ENCODE measurements around the gene EFTUD2. TPM values are rescaled to one million over a fixed set of nuclear protein-coding genes. Genes with fewer than 3 reads are reported as not detected.

EFTUD2 gene
- polyA plus RNA-seq, 3 donors = 82.9 to 144 (median 104) TPM

DNA sequence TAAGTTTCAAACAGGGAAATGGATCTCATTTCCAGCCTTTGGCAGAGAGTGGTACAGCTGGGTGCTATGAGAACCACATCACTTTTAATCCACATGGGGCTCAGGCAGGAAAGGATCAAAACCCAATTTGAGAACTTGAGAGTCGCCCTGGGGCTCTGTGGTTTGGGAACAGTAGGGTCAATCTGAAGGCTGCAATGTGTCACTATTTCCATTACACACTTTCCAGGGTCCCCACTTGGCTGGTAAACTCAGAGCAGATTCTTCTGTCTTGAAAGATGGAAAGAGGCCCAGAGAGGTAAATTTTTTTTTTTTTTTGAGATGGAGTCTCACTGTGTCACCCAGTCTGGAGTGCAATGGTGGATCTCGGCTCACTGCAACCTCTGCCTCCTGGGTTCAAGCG is 58.3 kb downstream of the EFTUD2 start:
- Histone ChIP-seq H3K36me3 (replicated peaks in 1 of 2; ENCODE audit: control insufficient read depth in 1 of 2, insufficient read depth in 2 of 2, low read length in 2 of 2) (no peaks in the 10 kb centered on the region), H3K4me1 (ENCODE audit: control insufficient read depth in 1 of 2, insufficient read depth in 2 of 2, low read length in 2 of 2) (no peaks in the 10 kb centered on the region), H3K27ac (ENCODE audit: low read depth in 1 of 2, low read length in 2 of 2) (no peak overlapping the region), H2AFZ (ENCODE audit: insufficient read depth, low read depth, low read length, poor library complexity, severe bottlenecking) (no peak overlapping the region), H3K9me3 (replicated peaks in 1 of 2; ENCODE audit: control insufficient read depth in 1 of 2, insufficient read depth in 1 of 2, low read length in 2 of 2) (no peaks in the 10 kb centered on the region), H3K9ac (ENCODE audit: insufficient read depth, low read length, poor library complexity, severe bottlenecking) (no peak overlapping the region), H3K79me2 (ENCODE audit: insufficient read depth, low read length) (no peaks in the 10 kb centered on the region), H3K27me3 (ENCODE audit: control insufficient read depth in 2 of 2, insufficient read depth in 2 of 2, low read length in 2 of 2) (peaks cover 0 to 1% of the 10 kb centered on the region in 2 donors), H3K4me3 (replicated peaks in 1 of 3; ENCODE audit: low read depth in 2 of 3, low read length in 3 of 3) (no peak overlapping the region), H4K20me1 (ENCODE audit: insufficient read depth, low read length) (no peaks in the 10 kb centered on the region), H3K4me2 (replicated peaks; ENCODE audit: extremely low read depth, low read length, poor library complexity, severe bottlenecking) (no peak overlapping the region)
- Mint-ChIP-seq H3K4me3 (no peak overlapping the region), H3K36me3 (no peaks in the 10 kb centered on the region), H3K4me1 (no peaks in the 10 kb centered on the region), H3K9me3 (peaks cover 0 to 1% (median 0%) of the 10 kb centered on the region in 7 donors), H3K27me3 (ENCODE audit: low read depth in 3 of 3) (peaks cover 15 to 31% (median 21%) of the 10 kb centered on the region in 3 donors), H3K27ac (no peak overlapping the region)
- DNase-seq = no peak
- 100% methylated on average over 2 of the region's 3 CpGs for WGBS (ENCODE audit: insufficient coverage)
- intact Hi-C loops (cut with micrococcal nuclease) = no loop called here
- TF ChIP-seq, protein P1, sequence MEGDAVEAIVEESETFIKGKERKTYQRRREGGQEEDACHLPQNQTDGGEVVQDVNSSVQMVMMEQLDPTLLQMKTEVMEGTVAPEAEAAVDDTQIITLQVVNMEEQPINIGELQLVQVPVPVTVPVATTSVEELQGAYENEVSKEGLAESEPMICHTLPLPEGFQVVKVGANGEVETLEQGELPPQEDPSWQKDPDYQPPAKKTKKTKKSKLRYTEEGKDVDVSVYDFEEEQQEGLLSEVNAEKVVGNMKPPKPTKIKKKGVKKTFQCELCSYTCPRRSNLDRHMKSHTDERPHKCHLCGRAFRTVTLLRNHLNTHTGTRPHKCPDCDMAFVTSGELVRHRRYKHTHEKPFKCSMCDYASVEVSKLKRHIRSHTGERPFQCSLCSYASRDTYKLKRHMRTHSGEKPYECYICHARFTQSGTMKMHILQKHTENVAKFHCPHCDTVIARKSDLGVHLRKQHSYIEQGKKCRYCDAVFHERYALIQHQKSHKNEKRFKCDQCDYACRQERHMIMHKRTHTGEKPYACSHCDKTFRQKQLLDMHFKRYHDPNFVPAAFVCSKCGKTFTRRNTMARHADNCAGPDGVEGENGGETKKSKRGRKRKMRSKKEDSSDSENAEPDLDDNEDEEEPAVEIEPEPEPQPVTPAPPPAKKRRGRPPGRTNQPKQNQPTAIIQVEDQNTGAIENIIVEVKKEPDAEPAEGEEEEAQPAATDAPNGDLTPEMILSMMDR (IDR thresholded peaks at IDR 0.05) = no peak

DNA sequence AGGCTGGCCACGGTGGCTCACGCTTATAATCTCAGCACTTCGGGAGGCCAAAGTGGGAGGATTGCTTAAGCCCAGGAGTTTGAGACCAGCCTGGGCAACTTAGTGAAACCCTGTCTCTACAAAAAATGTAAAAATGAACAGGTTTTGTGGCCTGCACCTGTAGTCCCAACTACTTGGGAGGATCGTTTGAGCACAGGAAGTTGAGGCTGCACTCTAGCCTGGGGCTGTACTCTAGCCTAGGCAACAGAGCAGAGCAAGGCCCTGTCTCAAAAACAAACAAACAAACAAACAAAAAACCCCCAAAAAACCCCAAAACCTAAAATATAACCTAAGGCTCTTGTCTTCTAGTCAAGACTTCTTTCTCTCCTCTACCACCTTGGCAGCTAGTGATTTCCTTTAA is 59.0 kb downstream of the EFTUD2 start:
- no peaks in the 10 kb centered on the region for H3K36me3 ChIP-seq (replicated peaks in 1 of 2; ENCODE audit: control insufficient read depth in 1 of 2, insufficient read depth in 2 of 2, low read length in 2 of 2)
- H3K79me2 ChIP-seq (ENCODE audit: insufficient read depth, low read length) = no peaks in the 10 kb centered on the region
- intact Hi-C loops (cut with micrococcal nuclease) = no loop called here
- H4K20me1 ChIP-seq (ENCODE audit: insufficient read depth, low read length) = no peaks in the 10 kb centered on the region
- H3K4me2 ChIP-seq (replicated peaks; ENCODE audit: extremely low read depth, low read length, poor library complexity, severe bottlenecking) = no peak overlapping the region
- TF ChIP-seq, protein P1 (IDR thresholded peaks at IDR 0.05) = no peak
- H3K27me3 ChIP-seq (ENCODE audit: control insufficient read depth in 2 of 2, insufficient read depth in 2 of 2, low read length in 2 of 2) = peaks cover 0 to 2% of the 10 kb centered on the region in 2 donors
- H3K9ac ChIP-seq (ENCODE audit: insufficient read depth, low read length, poor library complexity, severe bottlenecking) = no peak overlapping the region
- H3K4me1 ChIP-seq (ENCODE audit: control insufficient read depth in 1 of 2, insufficient read depth in 2 of 2, low read length in 2 of 2) = no peaks in the 10 kb centered on the region
- H3K27me3 Mint-ChIP-seq (ENCODE audit: low read depth in 3 of 3) = peaks cover 18 to 35% (median 23%) of the 10 kb centered on the region in 3 donors
- 73% methylated on average over 4 of the region's 4 CpGs for WGBS (ENCODE audit: insufficient coverage)
- H3K9me3 Mint-ChIP-seq = peaks cover 0 to 2% (median 0%) of the 10 kb centered on the region in 7 donors
- H3K4me3 ChIP-seq (replicated peaks in 1 of 3; ENCODE audit: low read depth in 2 of 3, low read length in 3 of 3) = no peak overlapping the region
- H3K4me3 Mint-ChIP-seq = no peak overlapping the region
- no peaks in the 10 kb centered on the region for H3K36me3 Mint-ChIP-seq
- H2AFZ ChIP-seq (ENCODE audit: insufficient read depth, low read depth, low read length, poor library complexity, severe bottlenecking) = no peak overlapping the region
- no peaks in the 10 kb centered on the region for H3K9me3 ChIP-seq (replicated peaks in 1 of 2; ENCODE audit: control insufficient read depth in 1 of 2, insufficient read depth in 1 of 2, low read length in 2 of 2)
- H3K4me1 Mint-ChIP-seq = no peaks in the 10 kb centered on the region
- DNase-seq = no peak
- H3K27ac Mint-ChIP-seq = peak overlapping the region in 1 of 7 donors; percentile 36
- no peak overlapping the region for H3K27ac ChIP-seq (ENCODE audit: low read depth in 1 of 2, low read length in 2 of 2)

Data from CD14-positive monocyte (primary cell).